Myocyte (in vitro differentiated cells): ENCODE measurements around the gene OR5T2. TPM values are rescaled to one million over a fixed set of nuclear protein-coding genes. Genes with fewer than 3 reads are reported as not detected.
"Not testable (repeated sequence)": the region's sequence is repeated elsewhere in the genome, so short reads cannot be mapped to it uniquely, and the experiment has no call there.

Source experiments
- DNase-seq: peaks from one replicate; pipeline ENCODE4 v3.0.0-alpha.2; 2012; ENCODE audit warnings: low read depth
- polyA plus RNA-seq: library from polyadenylated mRNA; unstranded; fragments of >200 nt; gene quantifications from one replicate; pipeline ENCODE4 v1.2.1, GENCODE V29; 2012; ENCODE audit warnings: missing spikeins
- total RNA-seq: library from RNA; depleted of rRNA; stranded (reverse); fragments of >200 nt; gene quantifications from 2 replicates; pipeline ENCODE4 v1.2.3, GENCODE V29; 2014

Gene OR5T2
- not detected in 2 replicates for total RNA-seq
- not detected for polyA plus RNA-seq

- no peak for DNase-seq
Observed at GRCh38 chr11:56234155-56234554, at the start of gene OR5T2. OR5T2 (minus strand) TSS chr11:56234255; CDS start chr11:56233062, 1,193 bp downstream.

GRCh38 chr11:56273854-56274253, 39.8 kb upstream of the OR5T2 start, which contains the start of gene OR5T1:
OR5T1 (plus strand) TSS chr11:56274154; CDS start chr11:56275639, 1,485 bp downstream.
- no peak for DNase-seq

- DNase-seq = no peak
Observed at GRCh38 chr11:56271092-56271491, 37.0 kb upstream of the OR5T2 start.

- no peak for DNase-seq
Observed at GRCh38 chr11:56251954-56252353, 17.9 kb upstream of the OR5T2 start, which contains the start of gene OR5T3. OR5T3 (plus strand) TSS chr11:56252254; CDS start chr11:56252254, 0 bp downstream.

GRCh38 chr11:56219735-56220134, 14.3 kb downstream of the OR5T2 start:
- not testable (repeated sequence) for DNase-seq

GRCh38 chr11:56214537-56214936, 19.5 kb downstream of the OR5T2 start:
- DNase-seq = no peak

GRCh38 chr11:56207790-56208189, 26.3 kb downstream of the OR5T2 start:
- DNase-seq = no peak

GRCh38 chr11:56197367-56197766, 36.7 kb downstream of the OR5T2 start:
- DNase-seq = no peak

GRCh38 chr11:56196705-56197104, 37.4 kb downstream of the OR5T2 start:
- DNase-seq = no peak

GRCh38 chr11:56188602-56189001, 45.5 kb downstream of the OR5T2 start:
- no peak for DNase-seq

- no peak for DNase-seq
Observed at GRCh38 chr11:56183459-56183858, 50.6 kb downstream of the OR5T2 start.

Other genes with a start within 250 kb of the OR5T2 start
- not detected in 2 replicates for gene OR5F1, start 239.6 kb downstream of the OR5T2 start, total RNA-seq
- not detected in 2 replicates for gene OR5AS1, start 206.6 kb downstream of the OR5T2 start, total RNA-seq
- gene OR8I2, start 140.9 kb downstream of the OR5T2 start, total RNA-seq = not detected in 2 replicates
- not detected in 2 replicates for gene OR8H2, start 130.6 kb downstream of the OR5T2 start, total RNA-seq
- gene OR8H3, start 111.9 kb downstream of the OR5T2 start, total RNA-seq = not detected in 2 replicates
- gene OR8J3, start 94.1 kb downstream of the OR5T2 start, total RNA-seq = not detected in 2 replicates
- gene OR8K5, start 73.9 kb downstream of the OR5T2 start, total RNA-seq = not detected in 2 replicates
- not detected in 2 replicates for gene OR5J2, start 57.6 kb downstream of the OR5T2 start, total RNA-seq
- not detected in 2 replicates for gene OR5T3, start 18.0 kb upstream of the OR5T2 start, total RNA-seq
- not detected in 2 replicates for gene OR5T1, start 39.9 kb upstream of the OR5T2 start, total RNA-seq
- gene OR8H1, start 58.0 kb upstream of the OR5T2 start, total RNA-seq = not detected in 2 replicates
- not detected in 2 replicates for gene OR8K3, start 80.9 kb upstream of the OR5T2 start, total RNA-seq
- gene OR8K1, start 111.8 kb upstream of the OR5T2 start, total RNA-seq = not detected in 2 replicates
- gene OR8J1, start 120.0 kb upstream of the OR5T2 start, total RNA-seq = not detected in 2 replicates
- gene OR8U1, start 141.4 kb upstream of the OR5T2 start, total RNA-seq = not detected in 2 replicates
- gene OR5AL1, start 178.4 kb upstream of the OR5T2 start, total RNA-seq = not detected in 2 replicates
- not detected in 2 replicates for gene OR5M3, start 239.1 kb upstream of the OR5T2 start, total RNA-seq